D721Med (cell line): Measurements from ENCODE around the gene SGMS1.

Experiments
- DNase-seq: peaks from one replicate; pipeline ENCODE4 v3.0.0; 2011; ENCODE audit warnings: low spot score; ENCODE audit not compliant: insufficient read length
- FAIRE-seq: peaks from 2 replicates; lab custom pipeline; 2011; peaks lifted over from hg19 to GRCh38; lab: Jason Lieb, UNC
- CTCF ChIP-seq: IDR thresholded peaks from 2 replicates; pipeline ENCODE4 v1.5.1; 2012; ENCODE audit warnings: mild to moderate bottlenecking, control low read depth; ENCODE audit not compliant: insufficient read depth; ENCODE audit errors: missing control alignments

SGMS1 gene

GRCh38 chr10:50310560-50311174 is 313.1 kb downstream of the SGMS1 start:
- FAIRE-seq (no peak), DNase-seq (no peak)
- TF ChIP-seq CTCF, result no peak

GRCh38 chr10:50309342-50309741 is 314.4 kb downstream of the SGMS1 start:
- DNase-seq (no peak), FAIRE-seq (no peak)
- no peak for TF ChIP-seq CTCF

DNA sequence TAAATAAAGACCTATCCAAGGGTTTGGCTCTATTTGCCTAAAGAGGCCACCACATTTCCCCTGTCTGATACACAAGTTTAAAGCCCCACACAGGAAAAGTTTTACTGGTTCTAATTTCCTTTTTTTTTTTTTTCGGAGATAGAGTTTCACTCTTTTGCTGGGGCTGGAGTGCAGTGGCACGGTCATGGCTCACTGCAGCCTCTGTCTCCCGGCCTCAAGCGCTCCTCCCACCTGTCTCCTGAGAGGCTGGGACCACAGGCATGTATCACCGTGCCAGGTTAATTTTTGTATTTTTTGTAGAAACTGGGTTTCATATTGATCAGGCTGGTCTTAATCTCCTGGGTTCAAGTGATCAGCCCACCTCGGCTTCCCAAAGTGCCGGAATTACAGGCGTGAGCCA is 319.1 kb downstream of the SGMS1 start:
- DNase-seq, result no peak
- no peak for TF ChIP-seq CTCF
- no peak for FAIRE-seq

DNA sequence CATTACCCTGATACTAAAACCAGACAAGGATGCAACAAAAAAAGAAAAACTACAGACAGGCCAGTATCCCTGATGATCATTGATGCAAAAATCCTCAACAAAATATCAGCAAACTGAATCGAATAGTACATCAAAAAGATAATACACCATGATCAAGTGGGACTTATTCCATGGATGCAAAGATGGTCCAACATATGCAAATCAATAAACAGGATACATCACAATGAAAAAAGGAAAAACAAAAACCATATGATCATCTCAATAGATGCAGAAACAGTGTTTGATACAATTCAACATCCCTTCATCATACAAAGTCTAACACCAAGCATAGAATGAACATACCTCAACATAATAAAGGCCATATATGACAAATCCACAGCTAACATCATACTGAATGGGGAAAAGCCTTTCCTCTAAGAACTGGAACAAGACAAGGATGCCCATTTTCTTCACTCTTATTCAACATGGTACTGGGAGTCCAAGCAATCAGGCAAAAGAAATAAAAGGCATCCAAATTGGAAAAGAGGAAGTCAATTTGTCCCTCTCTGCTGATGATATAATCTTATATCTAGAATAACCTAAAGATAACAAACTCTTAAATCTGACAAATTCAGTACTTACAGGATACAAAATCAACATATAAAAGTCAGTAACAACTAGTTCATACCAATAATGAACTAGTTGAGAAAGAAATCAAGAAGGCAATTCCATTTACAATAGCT is 323.6 kb downstream of the SGMS1 start:
- TF ChIP-seq CTCF, result no peak
- FAIRE-seq, result no peak
- no peak for DNase-seq

DNA sequence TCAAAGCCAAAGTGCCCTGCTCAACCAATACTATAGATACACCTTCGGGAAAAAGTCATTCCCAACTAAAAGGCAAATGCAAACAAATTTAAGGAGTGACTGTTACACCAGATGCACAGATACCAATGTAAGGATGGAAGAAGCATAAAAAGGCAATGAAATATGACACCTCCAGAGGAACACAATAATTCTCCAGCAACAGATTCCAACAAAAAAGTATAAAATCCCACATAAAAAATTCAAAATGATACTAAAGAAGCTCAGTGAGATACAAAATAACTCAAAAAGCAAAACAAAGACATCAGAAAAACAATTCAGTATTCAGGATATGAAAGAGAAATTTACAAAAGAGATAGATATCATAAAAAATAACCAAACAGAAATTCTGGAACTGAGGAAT is 328.4 kb downstream of the SGMS1 start:
- FAIRE-seq, result no peak
- DNase-seq, result no peak
- TF ChIP-seq CTCF, result no peak

GRCh38 chr10:50294582-50294981 is 329.2 kb downstream of the SGMS1 start:
- no peak for FAIRE-seq
- no peak for DNase-seq
- no peak for TF ChIP-seq CTCF
